ENCODE measurements around the gene NELL2. TPM values are rescaled to one million over a fixed set of nuclear protein-coding genes. Genes with fewer than 3 reads are reported as not detected.

The NELL2 gene
- total RNA-seq, 1 experiment from 2014 or later, result 32.7 TPM

DNA sequence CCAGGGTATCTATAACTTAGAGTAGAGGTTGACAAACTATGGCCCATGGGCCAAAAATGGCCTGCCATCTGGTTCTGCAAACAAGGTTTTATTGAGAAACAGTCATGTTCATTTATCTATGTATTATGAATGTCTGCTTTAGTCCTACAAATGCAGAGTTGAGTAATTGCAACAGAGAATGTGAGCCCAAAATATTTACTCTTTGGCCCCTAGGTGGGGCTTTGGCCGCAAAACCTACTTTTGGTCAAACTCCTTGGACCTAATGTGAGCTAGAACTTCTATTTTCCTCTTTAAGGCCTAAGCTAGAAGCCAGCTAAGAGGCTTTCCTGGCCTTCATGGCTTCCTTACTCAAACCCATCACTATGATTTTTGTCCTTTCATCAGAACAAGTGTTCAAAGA, 379.1 kb downstream of the NELL2 start:
- no CpG with 5 or more reads among the region's 1 CpG for WGBS (ENCODE audit: extremely low coverage, insufficient read length, low lambda C conversion rate)
- Histone ChIP-seq H2BK15ac (ENCODE audit: low read depth, low read length) (no peak overlapping the region), H2AK5ac (ENCODE audit: insufficient read length, low read length) (no peak overlapping the region), H3K4me2 (ENCODE audit: insufficient read depth, insufficient read length, low read length) (no peak overlapping the region), H3K79me2 (ENCODE audit: insufficient read depth, low read length) (no peaks in the 10 kb centered on the region), H4K91ac (ENCODE audit: insufficient read length, low read depth, low read length) (no peak overlapping the region), H3K4ac (ENCODE audit: low read depth, low read length) (no peak overlapping the region), H3K14ac (ENCODE audit: insufficient read depth, low read length) (no peak overlapping the region), H3K27ac (ENCODE audit: insufficient read length, low read depth, low read length) (no peak overlapping the region), H3K79me1 (ENCODE audit: insufficient read depth, low read depth, low read length, poor library complexity, severe bottlenecking) (no peaks in the 10 kb centered on the region), H2BK5ac (ENCODE audit: insufficient read length, low read length) (no peak overlapping the region), H3K9ac (ENCODE audit: extremely low read depth, insufficient read length, low read length) (no peak overlapping the region), H4K20me1 (ENCODE audit: control insufficient read depth, insufficient read depth, insufficient read length) (no peaks in the 10 kb centered on the region), H3K23me2 (ENCODE audit: insufficient read length, low read depth, low read length, poor library complexity, severe bottlenecking) (no peaks in the 10 kb centered on the region), H3K4me1 (ENCODE audit: insufficient read depth, low read length) (no peaks in the 10 kb centered on the region), H2AFZ (ENCODE audit: low read length) (no peak overlapping the region), H2BK20ac (ENCODE audit: low read depth, low read length, poor library complexity, severe bottlenecking) (no peak overlapping the region), H3K9me3 (ENCODE audit: control insufficient read depth, low read depth, low read length) (no peaks in the 10 kb centered on the region), H3T11ph (ENCODE audit: low read length) (no peak overlapping the region), H4K5ac (ENCODE audit: insufficient read length, low read depth, low read length) (no peak overlapping the region), H3K18ac (ENCODE audit: insufficient read length, low read depth, low read length) (no peak overlapping the region), H4K8ac (replicated peaks; ENCODE audit: insufficient read length, low read depth, low read length) (no peak overlapping the region), H2BK12ac (ENCODE audit: insufficient read length, low read depth, low read length) (no peak overlapping the region), H2BK120ac (ENCODE audit: low read depth, low read length, poor library complexity, severe bottlenecking) (no peak overlapping the region), H3K27me3 (ENCODE audit: insufficient read depth, low read length) (no peaks in the 10 kb centered on the region), H3K23ac (ENCODE audit: insufficient read length, low read depth, low read length) (no peak overlapping the region), H3K56ac (ENCODE audit: insufficient read length, low read depth, low read length) (no peak overlapping the region)
- Mint-ChIP-seq H3K4me1 (no peaks in the 10 kb centered on the region), H3K27ac (no peak overlapping the region), H3K27me3 (ENCODE audit: low read depth) (no peaks in the 10 kb centered on the region), H3K36me3 (ENCODE audit: insufficient read depth in 1 of 3, low read depth in 3 of 3) (peaks cover 5 to 10% (median 6%) of the 10 kb centered on the region in 3 experiments), H3K4me3 (no peak overlapping the region), H3K9me3 (peaks cover 7 to 8% of the 10 kb centered on the region in 2 experiments; a peak in 4 of 5 replicates)
- no peak for DNase-seq
- TF ChIP-seq CTCF (conservative IDR thresholded peaks at IDR 0.05), result peak; percentile 70

Data from H9 (cell line).